HEK293 (cell line): ENCODE measurements around the gene C3orf20.

Experiments
- EGR2 ChIP-seq: fragments of 450-650 bp; formaldehyde crosslinking; IDR thresholded peaks from 2 replicates; pipeline ENCODE4 v1.5.1; 2016; ENCODE audit warnings: low read depth, missing biosample characterization, missing genetic modification characterization
- FEZF1 ChIP-seq: fragments of 450-650 bp; formaldehyde crosslinking; IDR thresholded peaks from 2 replicates; pipeline ENCODE4 v1.5.1; 2016; ENCODE audit warnings: missing biosample characterization, missing genetic modification characterization
- GLI4 ChIP-seq: fragments of 450-650 bp; formaldehyde crosslinking; IDR thresholded peaks from 2 replicates; pipeline ENCODE4 v1.5.1; 2016; ENCODE audit warnings: missing biosample characterization, missing genetic modification characterization
- KLF1 ChIP-seq: fragments of 450-650 bp; formaldehyde crosslinking; IDR thresholded peaks from 2 replicates; pipeline ENCODE4 v1.5.1; 2016; ENCODE audit warnings: missing biosample characterization, missing genetic modification characterization
- OSR2 ChIP-seq: fragments of 450-650 bp; formaldehyde crosslinking; IDR thresholded peaks from 2 replicates; pipeline ENCODE4 v1.5.1; 2016; ENCODE audit warnings: missing biosample characterization, missing genetic modification characterization
- ZBTB21 ChIP-seq: fragments of 450-650 bp; formaldehyde crosslinking; IDR thresholded peaks from 2 replicates; pipeline ENCODE4 v1.5.1; 2017; ENCODE audit warnings: missing biosample characterization, missing genetic modification characterization
- ZBTB7A ChIP-seq: fragments of 450-650 bp; formaldehyde crosslinking; IDR thresholded peaks from 2 replicates; pipeline ENCODE4 v1.5.1; 2016; ENCODE audit warnings: low read depth, missing biosample characterization, missing genetic modification characterization
- ZFHX2 ChIP-seq: fragments of 450-650 bp; formaldehyde crosslinking; conservative IDR thresholded peaks from 2 replicates; pipeline ENCODE4 v1.5.1; 2016; ENCODE audit warnings: missing biosample characterization, missing genetic modification characterization
- ZFP37 ChIP-seq: fragments of 450-650 bp; formaldehyde crosslinking; IDR thresholded peaks from 2 replicates; pipeline ENCODE4 v1.5.1; 2016; ENCODE audit warnings: missing biosample characterization, missing genetic modification characterization
- ZFP41 ChIP-seq: fragments of 450-650 bp; formaldehyde crosslinking; IDR thresholded peaks from 2 replicates; pipeline ENCODE4 v1.5.1; 2016; ENCODE audit warnings: missing biosample characterization, missing genetic modification characterization, borderline replicate concordance
- ZNF138 ChIP-seq: fragments of 450-650 bp; formaldehyde crosslinking; IDR thresholded peaks from 2 replicates; pipeline ENCODE4 v1.5.1; 2016; ENCODE audit warnings: missing biosample characterization, missing genetic modification characterization, borderline replicate concordance
- ZNF148 ChIP-seq: fragments of 450-650 bp; formaldehyde crosslinking; IDR thresholded peaks from 2 replicates; pipeline ENCODE4 v1.5.0; 2017; ENCODE audit warnings: missing biosample characterization, missing genetic modification characterization, borderline replicate concordance
- ZNF175 ChIP-seq: fragments of 450-650 bp; formaldehyde crosslinking; IDR thresholded peaks from 2 replicates; pipeline ENCODE4 v1.5.1; 2016; ENCODE audit warnings: missing biosample characterization, missing genetic modification characterization
- ZNF302 ChIP-seq: fragments of 450-650 bp; formaldehyde crosslinking; IDR thresholded peaks from 2 replicates; pipeline ENCODE4 v1.5.1; 2016; ENCODE audit warnings: missing biosample characterization, missing genetic modification characterization, low read depth
- ZNF366 ChIP-seq: fragments of 450-650 bp; formaldehyde crosslinking; conservative IDR thresholded peaks from 2 replicates; pipeline ENCODE4 v1.5.1; 2016; ENCODE audit warnings: missing biosample characterization, missing genetic modification characterization
- ZNF391 ChIP-seq: fragments of 450-650 bp; formaldehyde crosslinking; IDR thresholded peaks from 2 replicates; pipeline ENCODE4 v1.5.1; 2016; ENCODE audit warnings: low read depth, missing biosample characterization, missing genetic modification characterization, borderline replicate concordance
- ZNF654 ChIP-seq: fragments of 450-650 bp; formaldehyde crosslinking; IDR thresholded peaks from 2 replicates; pipeline ENCODE4 v1.5.1; 2016; ENCODE audit warnings: low read depth, missing biosample characterization, missing genetic modification characterization
- ZNF660 ChIP-seq: fragments of 450-650 bp; IDR thresholded peaks from 2 replicates; pipeline ENCODE4 v1.5.1; 2018; ENCODE audit warnings: missing biosample characterization, mild to moderate bottlenecking, missing genetic modification characterization
- ZNF791 ChIP-seq: fragments of 450-650 bp; formaldehyde crosslinking; IDR thresholded peaks from 2 replicates; pipeline ENCODE4 v1.5.1; 2016; ENCODE audit warnings: missing biosample characterization, missing genetic modification characterization
- ZSCAN16 ChIP-seq: fragments of 450-650 bp; formaldehyde crosslinking; IDR thresholded peaks from 2 replicates; pipeline ENCODE4 v1.5.1; 2016; ENCODE audit warnings: missing biosample characterization, missing genetic modification characterization
- TF ChIP-seq, protein P1 (sequence below): fragments of 450-650 bp; formaldehyde crosslinking; IDR thresholded peaks from 2 replicates; pipeline ENCODE4 v1.5.1; 2016; ENCODE audit warnings: missing biosample characterization, missing genetic modification characterization, borderline replicate concordance

The C3orf20 gene

DNA sequence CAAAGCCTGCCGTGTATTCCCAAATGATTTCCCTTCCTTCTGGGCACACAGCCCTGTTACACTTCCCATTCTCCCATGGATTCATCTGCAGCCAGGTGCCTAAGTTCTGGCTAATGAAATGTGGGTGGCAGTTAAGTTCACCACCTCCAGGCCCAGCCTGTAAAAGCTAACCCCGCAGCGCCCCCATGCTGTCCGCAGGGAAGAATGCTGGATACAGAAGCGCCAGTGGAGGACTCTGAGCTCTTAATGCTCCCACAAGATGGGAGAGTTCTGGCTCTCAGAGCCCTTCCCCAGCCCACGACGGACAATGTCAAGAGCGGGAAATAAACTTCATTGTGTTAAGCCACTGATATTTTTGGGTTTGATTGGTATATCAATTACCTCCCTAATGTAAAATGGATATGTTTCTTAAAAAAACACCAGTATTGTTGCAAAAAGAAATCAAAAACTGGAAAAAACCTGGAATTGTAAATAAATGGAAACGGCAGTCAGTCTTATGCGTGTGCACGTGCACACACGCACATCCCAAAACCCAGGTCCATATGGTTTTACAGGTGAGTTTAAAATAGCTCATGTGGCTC is 106.1 kb downstream of the C3orf20 start (continued):
- TF ChIP-seq ZNF148 (tag by site-specific recombination) (no peak), KLF1 (tag by site-specific recombination) (no peak), FEZF1 (tag by site-specific recombination) (no peak), ZSCAN16 (tag by site-specific recombination) (no peak), ZNF366 (tag by site-specific recombination) (no peak), ZNF654 (tag by site-specific recombination) (peak; percentile 51), ZNF302 (tag by site-specific recombination) (no peak), ZNF660 (tag by site-specific recombination) (peak; percentile 56; the same call in 1 of the 2 replicates), GLI4 (tag by site-specific recombination) (no peak), ZBTB7A (tag by site-specific recombination) (no peak), EGR2 (tag by site-specific recombination) (peak; percentile 50; the same call in 1 of the 2 replicates), ZBTB21 (no peak), ZNF138 (tag by site-specific recombination) (no peak), ZFP37 (tag by site-specific recombination) (no peak), ZNF175 (no peak), ZFHX2 (tag by site-specific recombination) (peak; percentile 55), ZNF391 (tag by site-specific recombination) (no peak), ZFP41 (no peak), ZNF791 (tag by site-specific recombination) (no peak), OSR2 (tag by site-specific recombination) (no peak)
- TF ChIP-seq, protein P1, sequence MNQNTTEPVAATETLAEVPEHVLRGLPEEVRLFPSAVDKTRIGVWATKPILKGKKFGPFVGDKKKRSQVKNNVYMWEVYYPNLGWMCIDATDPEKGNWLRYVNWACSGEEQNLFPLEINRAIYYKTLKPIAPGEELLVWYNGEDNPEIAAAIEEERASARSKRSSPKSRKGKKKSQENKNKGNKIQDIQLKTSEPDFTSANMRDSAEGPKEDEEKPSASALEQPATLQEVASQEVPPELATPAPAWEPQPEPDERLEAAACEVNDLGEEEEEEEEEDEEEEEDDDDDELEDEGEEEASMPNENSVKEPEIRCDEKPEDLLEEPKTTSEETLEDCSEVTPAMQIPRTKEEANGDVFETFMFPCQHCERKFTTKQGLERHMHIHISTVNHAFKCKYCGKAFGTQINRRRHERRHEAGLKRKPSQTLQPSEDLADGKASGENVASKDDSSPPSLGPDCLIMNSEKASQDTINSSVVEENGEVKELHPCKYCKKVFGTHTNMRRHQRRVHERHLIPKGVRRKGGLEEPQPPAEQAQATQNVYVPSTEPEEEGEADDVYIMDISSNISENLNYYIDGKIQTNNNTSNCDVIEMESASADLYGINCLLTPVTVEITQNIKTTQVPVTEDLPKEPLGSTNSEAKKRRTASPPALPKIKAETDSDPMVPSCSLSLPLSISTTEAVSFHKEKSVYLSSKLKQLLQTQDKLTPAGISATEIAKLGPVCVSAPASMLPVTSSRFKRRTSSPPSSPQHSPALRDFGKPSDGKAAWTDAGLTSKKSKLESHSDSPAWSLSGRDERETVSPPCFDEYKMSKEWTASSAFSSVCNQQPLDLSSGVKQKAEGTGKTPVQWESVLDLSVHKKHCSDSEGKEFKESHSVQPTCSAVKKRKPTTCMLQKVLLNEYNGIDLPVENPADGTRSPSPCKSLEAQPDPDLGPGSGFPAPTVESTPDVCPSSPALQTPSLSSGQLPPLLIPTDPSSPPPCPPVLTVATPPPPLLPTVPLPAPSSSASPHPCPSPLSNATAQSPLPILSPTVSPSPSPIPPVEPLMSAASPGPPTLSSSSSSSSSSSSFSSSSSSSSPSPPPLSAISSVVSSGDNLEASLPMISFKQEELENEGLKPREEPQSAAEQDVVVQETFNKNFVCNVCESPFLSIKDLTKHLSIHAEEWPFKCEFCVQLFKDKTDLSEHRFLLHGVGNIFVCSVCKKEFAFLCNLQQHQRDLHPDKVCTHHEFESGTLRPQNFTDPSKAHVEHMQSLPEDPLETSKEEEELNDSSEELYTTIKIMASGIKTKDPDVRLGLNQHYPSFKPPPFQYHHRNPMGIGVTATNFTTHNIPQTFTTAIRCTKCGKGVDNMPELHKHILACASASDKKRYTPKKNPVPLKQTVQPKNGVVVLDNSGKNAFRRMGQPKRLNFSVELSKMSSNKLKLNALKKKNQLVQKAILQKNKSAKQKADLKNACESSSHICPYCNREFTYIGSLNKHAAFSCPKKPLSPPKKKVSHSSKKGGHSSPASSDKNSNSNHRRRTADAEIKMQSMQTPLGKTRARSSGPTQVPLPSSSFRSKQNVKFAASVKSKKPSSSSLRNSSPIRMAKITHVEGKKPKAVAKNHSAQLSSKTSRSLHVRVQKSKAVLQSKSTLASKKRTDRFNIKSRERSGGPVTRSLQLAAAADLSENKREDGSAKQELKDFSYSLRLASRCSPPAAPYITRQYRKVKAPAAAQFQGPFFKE (tag by site-specific recombination) = no peak
